Measurements from ENCODE around the gene MYT1. TPM values are rescaled to one million over a fixed set of nuclear protein-coding genes. Genes with fewer than 3 reads are reported as not detected.

Gene MYT1
- total and polyA plus RNA-seq, 2 of the 13 experiments (the other 11 are each of a cell fraction or from before 2014, with no cell fraction given) = 0.58 to 2.5 TPM

DNA sequence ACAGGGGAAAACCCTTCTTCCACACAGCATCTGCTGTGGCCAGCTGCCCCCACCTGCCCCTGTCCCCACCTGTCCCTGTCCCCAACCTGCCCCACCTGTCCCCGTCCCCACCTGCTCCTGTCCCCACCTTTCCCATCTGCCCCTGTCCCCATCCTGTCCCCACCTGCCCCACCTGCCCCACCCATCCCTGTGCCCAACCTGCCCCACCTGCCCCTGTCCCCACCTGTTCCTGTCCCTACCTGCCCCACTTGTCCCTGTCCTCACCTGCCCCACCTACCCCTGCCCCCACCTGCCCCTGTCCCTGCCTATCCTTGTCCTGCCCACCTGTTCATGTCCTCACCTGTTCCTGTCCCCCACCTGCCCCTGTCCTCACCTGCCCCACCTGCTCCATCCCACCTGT, 6.4 kb upstream of the MYT1 start:
- Histone ChIP-seq H3K4me2 (ENCODE audit: low read depth, low read length) (no peak overlapping the region), H3K27ac (ENCODE audit: extremely low read length, insufficient read depth, low read length) (no peak overlapping the region), H3K4me1 (ENCODE audit: insufficient read depth, low read length) (peaks cover 25% of the 10 kb centered on the region; the same call in 1 of the 2 replicates), H2AFZ (ENCODE audit: low read length) (no peak overlapping the region), H3K9ac (ENCODE audit: insufficient read depth, low read depth, low read length) (no peak overlapping the region), H3K27me3 (ENCODE audit: control insufficient read depth in 1 of 2, insufficient read depth in 2 of 2, low read length in 2 of 2) (peaks cover 25 to 57% of the 10 kb centered on the region in 2 experiments), H3K36me3 (replicated peaks in 1 of 2; ENCODE audit: control insufficient read depth in 1 of 2, insufficient read depth in 2 of 2, low read length in 2 of 2) (no peaks in the 10 kb centered on the region), H3K4me3 (replicated peaks in 1 of 3; ENCODE audit: insufficient read depth in 1 of 3, low read depth in 2 of 3, low read length in 3 of 3) (no peak overlapping the region), H4K20me1 (ENCODE audit: insufficient read depth, low read length) (peaks cover 7% of the 10 kb centered on the region; the same call in 1 of the 2 replicates), H3K9me3 (ENCODE audit: low read length) (no peaks in the 10 kb centered on the region), H3K79me2 (ENCODE audit: insufficient read depth, low read length) (no peaks in the 10 kb centered on the region)
- in situ Hi-C loops (cut with HindIII; ENCODE audit: extremely low pct_ligation_motif_present, low pct_unique_long_range_greater_than_20kb) = no loop called here
- no peak for FAIRE-seq
- no peak for ATAC-seq
- WGBS (ENCODE audit: low lambda C conversion rate) = 14% methylated on average over 1 of the region's 1 CpG
- TF ChIP-seq IRF2 (CRISPR knock-in tag; IDR thresholded peaks at IDR 0.05) = no peak
- no peak for TF ChIP-seq KDM6A (CRISPR knock-in tag; IDR thresholded peaks at IDR 0.05; ENCODE audit: low read depth)
- TF ChIP-seq TOPORS (CRISPR knock-in tag; IDR thresholded peaks at IDR 0.05) = no peak
- no peak for TF ChIP-seq HOXA7 (CRISPR knock-in tag; IDR thresholded peaks at IDR 0.05)
- POLR2A ChIA-PET = no interaction called here
- no peak for DNase-seq (ENCODE audit: low spot score)
- intact Hi-C loops (cut with micrococcal nuclease; ENCODE audit: unreplicated experiment) = no loop called here
- no TSS peak for BruUV-seq (replicated peaks)
- CTCF ChIA-PET (ENCODE audit: low intra/inter-chr PET ratio, low total read pairs) = no interaction called here

DNA sequence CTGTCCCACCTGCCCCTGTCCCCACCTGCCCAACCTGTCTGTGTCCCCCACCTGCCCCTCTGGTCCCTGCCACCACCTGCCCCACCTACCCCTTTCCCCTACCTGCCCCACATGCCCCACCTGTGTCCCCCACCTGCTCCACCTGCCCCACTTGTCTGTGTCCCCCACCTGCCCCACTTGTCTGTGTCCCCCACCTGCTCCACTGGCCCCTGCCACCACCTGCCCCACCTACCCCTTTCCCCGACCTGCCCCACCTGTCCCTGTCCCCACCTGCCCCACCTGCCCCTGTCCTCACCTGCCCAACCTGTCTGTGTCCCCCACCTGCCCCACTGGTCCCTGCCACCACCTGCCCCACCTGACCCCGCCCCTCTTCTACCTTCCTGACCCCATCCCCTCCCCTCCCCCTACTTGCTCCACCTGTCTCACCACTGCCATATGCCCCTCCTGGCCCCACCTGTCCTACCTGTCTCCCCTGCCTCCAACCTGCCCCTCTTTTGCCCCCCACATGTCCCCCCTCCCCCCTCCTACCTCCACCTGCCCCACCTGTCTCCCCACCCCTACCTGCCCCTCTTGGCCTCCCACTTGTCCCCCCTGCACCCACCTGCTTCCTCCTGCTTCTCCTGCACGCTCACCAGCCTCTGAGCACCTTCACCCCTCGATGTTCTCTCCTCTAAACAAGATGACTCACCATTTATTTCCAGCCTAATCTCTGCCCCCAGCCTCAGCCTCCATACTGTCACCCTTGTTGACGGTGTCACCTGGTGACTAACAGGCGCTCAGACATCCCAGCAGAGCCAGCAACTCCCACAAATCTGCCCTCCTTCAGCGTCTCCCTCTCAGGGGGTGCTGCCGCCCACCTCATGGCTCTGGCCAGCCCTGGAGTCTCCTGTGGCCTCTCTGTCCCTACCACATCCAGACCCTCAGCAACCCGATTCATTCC, 5.6 kb upstream of the MYT1 start:
- H3K4me1 ChIP-seq (ENCODE audit: insufficient read depth, low read length) = peaks cover 25% of the 10 kb centered on the region; the same call in 1 of the 2 replicates
- no peak overlapping the region for H3K9ac ChIP-seq (ENCODE audit: insufficient read depth, low read depth, low read length)
- BruUV-seq (replicated peaks) = no TSS peak
- H2AFZ ChIP-seq (ENCODE audit: low read length) = no peak overlapping the region
- DNase-seq (ENCODE audit: low spot score) (no peak), FAIRE-seq (no peak), ATAC-seq (no peak)
- H3K27ac ChIP-seq (ENCODE audit: extremely low read length, insufficient read depth, low read length) = no peak overlapping the region
- peaks cover 7% of the 10 kb centered on the region; the same call in 1 of the 2 replicates for H4K20me1 ChIP-seq (ENCODE audit: insufficient read depth, low read length)
- no peaks in the 10 kb centered on the region for H3K9me3 ChIP-seq (ENCODE audit: low read length)
- WGBS (ENCODE audit: low lambda C conversion rate) = 9% methylated on average over 9 of the region's 9 CpGs
- intact Hi-C loops (cut with micrococcal nuclease; ENCODE audit: unreplicated experiment) (no loop called here), in situ Hi-C loops (cut with HindIII; ENCODE audit: extremely low pct_ligation_motif_present, low pct_unique_long_range_greater_than_20kb) (no loop called here)
- TF ChIP-seq MAFK (conservative IDR thresholded peaks at IDR 0.05 in 1 of 2, IDR thresholded peaks at IDR 0.05 in 1 of 2; ENCODE audit: low read length in 2 of 2) (peak; percentile 10 to 60; a peak in 2 of 4 replicates), CREB1 (IDR thresholded peaks at IDR 0.05) (peak; percentile 32; the same call in 1 of the 2 replicates), CREB1 (CRISPR knock-in tag; IDR thresholded peaks at IDR 0.05) (no peak), ZNF12 (CRISPR knock-in tag; IDR thresholded peaks at IDR 0.05) (no peak), MYNN (CRISPR knock-in tag; IDR thresholded peaks at IDR 0.05; ENCODE audit: low read depth) (no peak), NFYC (CRISPR knock-in tag; IDR thresholded peaks at IDR 0.05) (no peak)
- no peak overlapping the region for H3K4me3 ChIP-seq (replicated peaks in 1 of 3; ENCODE audit: insufficient read depth in 1 of 3, low read depth in 2 of 3, low read length in 3 of 3)
- no peak overlapping the region for H3K4me2 ChIP-seq (ENCODE audit: low read depth, low read length)
- H3K27me3 ChIP-seq (ENCODE audit: control insufficient read depth in 1 of 2, insufficient read depth in 2 of 2, low read length in 2 of 2) = peaks cover 22 to 61% of the 10 kb centered on the region in 2 experiments
- no peaks in the 10 kb centered on the region for H3K79me2 ChIP-seq (ENCODE audit: insufficient read depth, low read length)
- CTCF ChIA-PET (ENCODE audit: low intra/inter-chr PET ratio, low total read pairs) = no interaction called here
- POLR2A ChIA-PET = no interaction called here
- no peaks in the 10 kb centered on the region for H3K36me3 ChIP-seq (replicated peaks in 1 of 2; ENCODE audit: control insufficient read depth in 1 of 2, insufficient read depth in 2 of 2, low read length in 2 of 2)

Data from HepG2 (cell line).